Kasumi-1 (cell line): ENCODE data around the gene RAD50.

Experiments
- DNase-seq, 2 experiments: peaks; one replicate each; lab custom pipeline; 2025; lab: John Stamatoyannopoulos, UW

Gene RAD50

GRCh38 chr5:132659598-132660493, 103.1 kb downstream of the RAD50 start:
- no peak for DNase-seq

GRCh38 chr5:132661231-132662003, 104.6 kb downstream of the RAD50 start:
- no peak for DNase-seq

- DNase-seq = no peak
These were observed 105.2 kb downstream of the RAD50 start for GRCh38 chr5:132662004-132662401.

- no peak for DNase-seq
These were observed 106.4 kb downstream of the RAD50 start for GRCh38 chr5:132662925-132663770.

GRCh38 chr5:132663771-132664695, 107.3 kb downstream of the RAD50 start:
- no peak for DNase-seq

GRCh38 chr5:132664696-132665209, 108.0 kb downstream of the RAD50 start:
- DNase-seq = no peak

- no peak for DNase-seq
These were observed 108.8 kb downstream of the RAD50 start for GRCh38 chr5:132665574-132666080.

- no peak for DNase-seq
These were observed 109.7 kb downstream of the RAD50 start for GRCh38 chr5:132666310-132667123.

GRCh38 chr5:132667309-132667708, 110.5 kb downstream of the RAD50 start:
- DNase-seq = no peak

GRCh38 chr5:132667761-132668705, 111.3 kb downstream of the RAD50 start:
- no peak for DNase-seq

- no peak for DNase-seq
These were observed 112.1 kb downstream of the RAD50 start for GRCh38 chr5:132668706-132669454.

- DNase-seq = no peak
These were observed 112.7 kb downstream of the RAD50 start for GRCh38 chr5:132669455-132669820.

- DNase-seq = no peak
These were observed 113.4 kb downstream of the RAD50 start for GRCh38 chr5:132669966-132670882.

- no peak for DNase-seq
These were observed 114.2 kb downstream of the RAD50 start for GRCh38 chr5:132671000-132671399.

- DNase-seq = no peak
These were observed 116.7 kb downstream of the RAD50 start for GRCh38 chr5:132673488-132673887.

- DNase-seq = no peak
These were observed 117.3 kb downstream of the RAD50 start, which contains the start of gene IL4 for GRCh38 chr5:132673939-132674630. Gene IL4 (plus strand): TSS chr5:132673989. CDS start chr5:132674051, 62 bp downstream.
